K562 (cell line): ENCODE measurements around the gene PRR30.

Experiments
- ELF4 ChIP-seq: fragments of 450-650 bp; formaldehyde crosslinking; IDR thresholded peaks from 2 replicates; pipeline ENCODE4 v1.4.0; 2022; ENCODE audit warnings: missing genetic modification characterization
- HCFC1 ChIP-seq: IDR thresholded peaks from 2 replicates; pipeline ENCODE4 v1.6.1; 2012; ENCODE audit warnings: low read depth, low read length, improper control_type of control experiment
- SMC3 ChIP-seq: conservative IDR thresholded peaks from 2 replicates; pipeline ENCODE4 v1.6.1; 2011; ENCODE audit warnings: low read depth, low read length, improper control_type of control experiment; ENCODE audit not compliant: insufficient read depth
- SRSF1 ChIP-seq: fragments of 200-400 bp; formaldehyde crosslinking; IDR thresholded peaks from 2 replicates; pipeline ENCODE4 v1.6.1; 2017; ENCODE audit warnings: mild to moderate bottlenecking, low read depth, low read length, moderate library complexity
- TAF1 ChIP-seq: IDR thresholded peaks from 2 replicates; pipeline ENCODE4 v1.6.1; 2011; ENCODE audit warnings: mild to moderate bottlenecking, low read length, moderate library complexity; ENCODE audit not compliant: insufficient read depth, control insufficient read depth, severe bottlenecking; ENCODE audit errors: extremely low read depth
- WHSC1 ChIP-seq: IDR thresholded peaks from one replicate; pipeline ENCODE4 v1.6.1; 2012; ENCODE audit warnings: low read length, control low read depth, inconsistent platforms
- ZNF592 ChIP-seq: fragments of 450-650 bp; IDR thresholded peaks from 2 replicates; pipeline ENCODE4 v1.6.1; 2017; ENCODE audit warnings: antibody characterized with exemption, mild to moderate bottlenecking
- TF ChIP-seq, protein P1 (sequence below): fragments of 250-450 bp; sonication (Bioruptor Pico); IDR thresholded peaks from 2 replicates; pipeline ENCODE4 v1.8.0; 2022; ENCODE audit warnings: moderate library complexity, mild to moderate bottlenecking, inconsistent platforms
- TF ChIP-seq, protein P2 (sequence below), 3 experiments: IDR thresholded peaks in 2 of 3; conservative IDR thresholded peaks in 1 of 3; 2 replicates each; pipeline ENCODE4 v1.5.1; 2011 to 2012; ENCODE audit warnings: low read length in 3 of 3, mild to moderate bottlenecking in 3 of 3, control low read depth in 2 of 3, improper control_type of control experiment in 1 of 3, inconsistent platforms in 1 of 3, low read depth in 1 of 3, mixed read lengths in 1 of 3, moderate library complexity in 1 of 3; ENCODE audit not compliant: insufficient read depth in 2 of 3
- TF ChIP-seq, protein P3 (sequence below): sonication (generic); formaldehyde crosslinking; IDR thresholded peaks from 2 replicates; pipeline ENCODE4 v1.8.1; 2023; ENCODE audit warnings: mild to moderate bottlenecking, missing genetic modification reagents
- TF ChIP-seq, protein P4 (sequence below): sonication (generic); formaldehyde crosslinking; IDR thresholded peaks from 2 replicates; pipeline ENCODE4 v1.8.0; 2022; ENCODE audit warnings: mild to moderate bottlenecking, missing genetic modification reagents

DNA sequence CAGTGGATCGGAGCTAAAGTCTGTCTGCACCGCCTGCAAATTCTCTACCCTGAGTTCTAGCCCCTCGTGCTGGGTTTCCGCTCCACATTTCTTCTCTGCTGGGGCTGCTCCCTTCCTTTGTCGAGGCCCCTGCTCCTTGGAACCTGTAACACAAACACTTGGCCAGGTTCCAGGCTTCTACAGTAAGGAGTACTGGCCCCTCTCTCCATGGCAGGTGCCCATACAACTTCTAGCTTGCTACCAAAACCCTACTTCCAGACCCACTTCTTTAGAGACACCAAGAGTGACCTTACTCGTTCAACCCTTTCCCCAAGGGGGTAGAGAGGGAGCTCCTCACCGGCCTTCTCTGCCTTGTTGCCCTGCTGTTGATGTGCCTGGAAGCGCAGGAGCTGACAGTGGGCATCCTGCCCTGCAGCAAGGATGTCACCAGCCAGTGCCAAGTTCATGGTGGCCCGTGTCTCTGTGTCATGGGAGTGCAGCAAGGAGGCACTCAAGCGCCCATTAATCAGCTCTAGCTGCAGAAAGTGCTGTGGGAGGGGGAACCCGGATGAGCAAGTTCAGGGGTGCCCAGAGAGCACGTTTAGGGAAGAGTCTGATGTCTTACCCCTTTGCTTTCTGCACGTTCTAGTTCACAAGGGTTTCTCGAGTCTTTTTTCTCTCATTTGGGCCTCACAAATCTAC is 5.9 kb downstream of the PRR30 start:
- TF ChIP-seq SRSF1 (no peak), TAF1 (no peak), ZNF592 (no peak), WHSC1 (no peak), ELF4 (CRISPR knock-in tag) (no peak), HCFC1 (no peak), SMC3 (no peak)
- TF ChIP-seq, protein P1, sequence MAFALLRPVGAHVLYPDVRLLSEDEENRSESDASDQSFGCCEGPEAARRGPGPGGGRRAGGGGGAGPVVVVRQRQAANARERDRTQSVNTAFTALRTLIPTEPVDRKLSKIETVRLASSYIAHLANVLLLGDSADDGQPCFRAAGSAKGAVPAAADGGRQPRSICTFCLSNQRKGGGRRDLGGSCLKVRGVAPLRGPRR (CRISPR knock-in tag), result no peak
- TF ChIP-seq, protein P2, sequence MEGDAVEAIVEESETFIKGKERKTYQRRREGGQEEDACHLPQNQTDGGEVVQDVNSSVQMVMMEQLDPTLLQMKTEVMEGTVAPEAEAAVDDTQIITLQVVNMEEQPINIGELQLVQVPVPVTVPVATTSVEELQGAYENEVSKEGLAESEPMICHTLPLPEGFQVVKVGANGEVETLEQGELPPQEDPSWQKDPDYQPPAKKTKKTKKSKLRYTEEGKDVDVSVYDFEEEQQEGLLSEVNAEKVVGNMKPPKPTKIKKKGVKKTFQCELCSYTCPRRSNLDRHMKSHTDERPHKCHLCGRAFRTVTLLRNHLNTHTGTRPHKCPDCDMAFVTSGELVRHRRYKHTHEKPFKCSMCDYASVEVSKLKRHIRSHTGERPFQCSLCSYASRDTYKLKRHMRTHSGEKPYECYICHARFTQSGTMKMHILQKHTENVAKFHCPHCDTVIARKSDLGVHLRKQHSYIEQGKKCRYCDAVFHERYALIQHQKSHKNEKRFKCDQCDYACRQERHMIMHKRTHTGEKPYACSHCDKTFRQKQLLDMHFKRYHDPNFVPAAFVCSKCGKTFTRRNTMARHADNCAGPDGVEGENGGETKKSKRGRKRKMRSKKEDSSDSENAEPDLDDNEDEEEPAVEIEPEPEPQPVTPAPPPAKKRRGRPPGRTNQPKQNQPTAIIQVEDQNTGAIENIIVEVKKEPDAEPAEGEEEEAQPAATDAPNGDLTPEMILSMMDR (IDR thresholded peaks at IDR 0.05 in 2 of 3, conservative IDR thresholded peaks at IDR 0.05 in 1 of 3; ENCODE audit: insufficient read depth in 2 of 3, low read depth in 1 of 3, low read length in 3 of 3), result no peak
- TF ChIP-seq, protein P3, sequence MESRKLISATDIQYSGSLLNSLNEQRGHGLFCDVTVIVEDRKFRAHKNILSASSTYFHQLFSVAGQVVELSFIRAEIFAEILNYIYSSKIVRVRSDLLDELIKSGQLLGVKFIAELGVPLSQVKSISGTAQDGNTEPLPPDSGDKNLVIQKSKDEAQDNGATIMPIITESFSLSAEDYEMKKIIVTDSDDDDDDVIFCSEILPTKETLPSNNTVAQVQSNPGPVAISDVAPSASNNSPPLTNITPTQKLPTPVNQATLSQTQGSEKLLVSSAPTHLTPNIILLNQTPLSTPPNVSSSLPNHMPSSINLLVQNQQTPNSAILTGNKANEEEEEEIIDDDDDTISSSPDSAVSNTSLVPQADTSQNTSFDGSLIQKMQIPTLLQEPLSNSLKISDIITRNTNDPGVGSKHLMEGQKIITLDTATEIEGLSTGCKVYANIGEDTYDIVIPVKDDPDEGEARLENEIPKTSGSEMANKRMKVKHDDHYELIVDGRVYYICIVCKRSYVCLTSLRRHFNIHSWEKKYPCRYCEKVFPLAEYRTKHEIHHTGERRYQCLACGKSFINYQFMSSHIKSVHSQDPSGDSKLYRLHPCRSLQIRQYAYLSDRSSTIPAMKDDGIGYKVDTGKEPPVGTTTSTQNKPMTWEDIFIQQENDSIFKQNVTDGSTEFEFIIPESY (CRISPR knock-in tag), result no peak
- TF ChIP-seq, protein P4, sequence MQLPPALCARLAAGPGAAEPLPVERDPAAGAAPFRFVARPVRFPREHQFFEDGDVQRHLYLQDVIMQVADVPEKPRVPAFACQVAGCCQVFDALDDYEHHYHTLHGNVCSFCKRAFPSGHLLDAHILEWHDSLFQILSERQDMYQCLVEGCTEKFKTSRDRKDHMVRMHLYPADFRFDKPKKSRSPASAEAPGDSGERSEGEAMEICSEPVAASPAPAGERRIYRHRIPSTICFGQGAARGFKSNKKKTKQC (CRISPR knock-in tag), result no peak
